HFFc6 (cell line): Measurements from ENCODE around the gene MAP3K10. TPM values are rescaled to one million over a fixed set of nuclear protein-coding genes. Genes with fewer than 3 reads are reported as not detected.

Experiments
- DNase-seq: peaks from one replicate; pipeline ENCODE4 v3.0.0-alpha.2; 2018
- H3K27ac Mint-ChIP-seq: 2 replicates; pipeline ENCODE4 v1.8.0; 2020; ENCODE audit warnings: mild to moderate bottlenecking, mixed read lengths
- H3K27me3 Mint-ChIP-seq: 2 replicates; pipeline ENCODE4 v1.8.0; 2021; ENCODE audit warnings: mild to moderate bottlenecking, moderate library complexity, mixed read lengths; ENCODE audit not compliant: insufficient read depth
- H3K36me3 Mint-ChIP-seq: 2 replicates; pipeline ENCODE4 v1.8.0; 2021; ENCODE audit warnings: low read depth, mixed read lengths
- H3K4me1 Mint-ChIP-seq: 2 replicates; pipeline ENCODE4 v1.8.0; 2020; ENCODE audit warnings: low read depth, mixed read lengths
- H3K4me3 Mint-ChIP-seq: 2 replicates; pipeline ENCODE4 v1.8.0; 2020; ENCODE audit warnings: mild to moderate bottlenecking, moderate library complexity, mixed read lengths
- H3K9me3 Mint-ChIP-seq: 2 replicates; pipeline ENCODE4 v1.8.0; 2020; ENCODE audit warnings: mild to moderate bottlenecking, mixed read lengths
- CTCF ChIP-seq: fragments of 200-600 bp; sonication (generic); IDR thresholded peaks from 2 replicates; pipeline ENCODE4 v1.5.0; 2021; ENCODE audit warnings: antibody characterized with exemption, mild to moderate bottlenecking
- total RNA-seq, 6 experiments: library from RNA; stranded (reverse); fragmentation: NEBNext Ultra II Directional; extraction: Animal tissue kit (Norgen Biotek cat#: 25700); gene quantifications; 2 replicates in 1 of 6; 3 replicates in 5 of 6; pipeline ENCODE4 v1.2.3, GENCODE V29; 2021

Gene MAP3K10
- total RNA-seq, 6 experiments from 2014 or later = 10.7 to 14.9 (median 11.3) TPM

DNA sequence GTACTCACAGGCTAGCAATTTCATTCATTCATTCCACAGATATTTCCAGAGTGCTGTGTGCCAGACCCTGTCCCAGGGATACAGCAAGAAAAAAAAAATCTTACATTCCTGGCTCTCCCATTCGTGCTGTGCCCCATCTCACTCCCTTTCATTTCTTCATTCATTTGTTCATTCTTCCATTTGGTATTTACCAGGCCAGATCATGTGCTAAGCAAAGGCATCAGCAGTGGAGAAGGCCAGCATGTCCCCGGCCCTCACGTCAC is 2.3 kb downstream of the MAP3K10 start:
- DNase-seq = peak; percentile 30
- Mint-ChIP-seq H3K36me3 (peaks cover 5% of the 10 kb centered on the region; the same call in 1 of the 2 replicates), H3K27ac (peak overlapping the region; percentile 63; the same call in 1 of the 2 replicates), H3K4me3 (peak overlapping the region; percentile 3), H3K27me3 (no peaks in the 10 kb centered on the region; the same call in 1 of the 2 replicates), H3K4me1 (peaks cover 39% of the 10 kb centered on the region), H3K9me3 (no peaks in the 10 kb centered on the region)
- no peak for TF ChIP-seq CTCF

- DNase-seq = no peak
- Mint-ChIP-seq H3K4me3 (no peak overlapping the region), H3K4me1 (peaks cover 20% of the 10 kb centered on the region), H3K27me3 (no peaks in the 10 kb centered on the region; the same call in 1 of the 2 replicates), H3K9me3 (no peaks in the 10 kb centered on the region), H3K27ac (no peak overlapping the region), H3K36me3 (peaks cover 9% of the 10 kb centered on the region)
- TF ChIP-seq CTCF = no peak
Observed at GRCh38 chr19:40198272-40198990, 7.2 kb downstream of the MAP3K10 start.

DNA sequence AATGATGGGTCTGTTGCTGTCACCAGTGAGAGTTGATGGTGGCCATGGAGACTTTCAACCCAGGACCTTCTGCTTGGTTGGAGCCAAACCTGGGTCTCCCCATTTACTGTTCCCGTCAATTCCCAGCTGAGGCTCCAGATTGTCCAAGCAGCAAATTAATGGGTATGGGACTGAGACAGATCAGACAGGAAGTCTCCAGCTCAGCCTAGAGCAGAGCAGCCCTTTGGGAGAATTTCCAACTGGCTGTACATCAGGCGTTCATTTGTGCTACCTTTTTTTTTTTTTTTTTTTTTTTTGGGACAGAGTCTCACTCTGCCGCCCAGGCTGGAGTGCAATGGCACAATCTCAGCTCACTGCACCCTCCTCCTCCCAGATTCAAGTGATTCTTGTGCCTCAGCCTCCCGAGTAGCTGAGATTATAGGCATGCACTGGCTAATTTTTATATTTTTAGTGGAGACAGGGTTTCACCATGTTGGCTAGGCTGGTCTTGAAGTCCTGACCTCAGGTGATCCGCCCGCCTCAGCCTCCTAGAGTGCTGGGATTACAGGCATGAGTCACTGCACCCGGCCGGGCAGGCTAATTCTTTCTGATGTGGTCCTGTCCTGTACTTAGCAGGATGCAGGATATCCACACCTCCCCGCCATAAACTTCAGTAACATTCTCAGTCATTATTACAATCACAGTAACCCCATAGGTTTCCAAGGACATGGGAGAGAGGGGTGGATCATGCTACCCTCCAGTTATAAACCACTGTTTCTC is 9.3 kb downstream of the MAP3K10 start:
- DNase-seq = peak; percentile 22
- no peak for TF ChIP-seq CTCF
- H3K4me3 Mint-ChIP-seq = no peak overlapping the region
- H3K27ac Mint-ChIP-seq = peak overlapping the region; percentile 36; the same call in 1 of the 2 replicates
- peaks cover 4% of the 10 kb centered on the region; the same call in 1 of the 2 replicates for H3K27me3 Mint-ChIP-seq
- peaks cover 8% of the 10 kb centered on the region; the same call in 1 of the 2 replicates for H3K4me1 Mint-ChIP-seq
- H3K36me3 Mint-ChIP-seq = peaks cover 16% of the 10 kb centered on the region
- H3K9me3 Mint-ChIP-seq = no peaks in the 10 kb centered on the region

DNA sequence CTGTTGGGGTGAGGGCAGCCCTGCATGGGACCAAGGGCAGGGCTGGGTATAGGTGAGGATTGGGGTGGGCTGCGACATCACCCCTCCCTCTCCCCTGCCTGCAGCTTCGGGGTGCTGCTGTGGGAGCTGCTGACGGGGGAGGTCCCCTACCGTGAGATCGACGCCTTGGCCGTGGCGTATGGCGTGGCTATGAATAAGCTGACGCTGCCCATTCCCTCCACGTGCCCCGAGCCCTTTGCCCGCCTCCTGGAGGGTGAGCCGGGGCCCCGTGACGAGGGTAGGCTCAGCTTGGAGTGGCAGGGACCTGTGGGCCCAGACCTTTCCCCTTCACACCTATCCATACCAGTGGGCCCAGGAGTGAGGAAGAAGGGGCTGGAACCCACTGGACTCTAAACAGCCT is 13.2 kb downstream of the MAP3K10 start:
- no peak for TF ChIP-seq CTCF
- H3K9me3 Mint-ChIP-seq = no peaks in the 10 kb centered on the region
- no peak overlapping the region for H3K4me3 Mint-ChIP-seq
- peaks cover 8% of the 10 kb centered on the region; the same call in 1 of the 2 replicates for H3K4me1 Mint-ChIP-seq
- peaks cover 4% of the 10 kb centered on the region; the same call in 1 of the 2 replicates for H3K27me3 Mint-ChIP-seq
- no peak for DNase-seq
- peaks cover 16% of the 10 kb centered on the region for H3K36me3 Mint-ChIP-seq
- no peak overlapping the region for H3K27ac Mint-ChIP-seq

DNA sequence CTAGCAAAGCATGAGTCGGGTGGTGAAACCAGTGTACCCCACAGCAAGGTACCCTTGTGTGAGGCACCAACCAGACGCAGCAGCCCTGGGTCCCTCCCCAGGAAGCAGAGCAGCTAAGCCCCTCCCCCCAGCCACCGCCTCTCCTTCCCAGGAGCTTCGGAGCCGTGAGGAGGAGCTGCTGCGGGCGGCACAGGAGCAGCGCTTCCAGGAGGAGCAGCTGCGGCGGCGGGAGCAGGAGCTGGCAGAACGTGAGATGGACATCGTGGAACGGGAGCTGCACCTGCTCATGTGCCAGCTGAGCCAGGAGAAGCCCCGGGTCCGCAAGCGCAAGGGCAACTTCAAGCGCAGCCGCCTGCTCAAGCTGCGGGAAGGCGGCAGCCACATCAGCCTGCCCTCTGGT is 14.5 kb downstream of the MAP3K10 start:
- no peak for TF ChIP-seq CTCF
- no peak overlapping the region for H3K27ac Mint-ChIP-seq
- H3K27me3 Mint-ChIP-seq = peaks cover 4% of the 10 kb centered on the region; the same call in 1 of the 2 replicates
- H3K9me3 Mint-ChIP-seq = no peaks in the 10 kb centered on the region
- H3K4me3 Mint-ChIP-seq = no peak overlapping the region
- H3K4me1 Mint-ChIP-seq = peaks cover 2% of the 10 kb centered on the region; the same call in 1 of the 2 replicates
- H3K36me3 Mint-ChIP-seq = peaks cover 19% of the 10 kb centered on the region
- DNase-seq = no peak
